GM18951 (cell line): ENCODE data around the gene SMC1B.
"Not testable (repeated sequence)": the region's sequence is repeated elsewhere in the genome, so short reads cannot be mapped to it uniquely, and the experiment has no call there.

ENCODE experiments used
- POLR2A ChIP-seq: IDR thresholded peaks from 4 replicates; pipeline ENCODE4 v1.6.1; 2011; ENCODE audit warnings: mild to moderate bottlenecking; ENCODE audit not compliant: insufficient read length, insufficient read depth; ENCODE audit errors: extremely low read depth
- in situ Hi-C: fragments of 300-500 bp; cut with MboI; formaldehyde crosslinking; loops from one replicate; pipeline ENCODE4 v1.12.0; 2022; ENCODE audit warnings: low sequenced_read_pairs, mixed read lengths, inconsistent platforms; ENCODE audit not compliant: unreplicated experiment

SMC1B gene

GRCh38 chr22:45338795-45339194, 74.6 kb downstream of the SMC1B start:
- TF ChIP-seq POLR2A: no peak
- in situ Hi-C loops: no loop called here

DNA sequence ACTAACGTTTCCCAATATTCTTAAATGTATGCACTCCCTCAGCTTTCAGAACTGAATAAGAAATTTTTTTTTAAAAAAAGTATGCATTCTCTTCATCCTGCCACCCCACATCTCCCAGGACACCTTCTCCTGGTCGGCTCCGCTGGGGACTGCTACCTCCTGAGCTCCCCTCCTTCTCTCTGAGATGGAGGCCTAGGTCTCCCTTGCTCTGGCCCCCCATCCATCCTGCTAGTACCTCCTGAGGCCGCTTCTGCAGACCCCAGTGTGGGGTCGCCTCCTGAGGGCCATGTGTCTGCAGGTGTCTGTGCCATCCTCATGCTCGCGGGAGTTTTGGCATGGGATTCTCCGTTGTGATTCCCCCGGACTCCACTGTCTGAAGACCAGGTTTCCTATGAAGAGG, 75.9 kb downstream of the SMC1B start:
- TF ChIP-seq POLR2A: no peak
- in situ Hi-C loops: no loop called here

GRCh38 chr22:45336971-45337431, 76.4 kb downstream of the SMC1B start:
- TF ChIP-seq POLR2A: no peak
- in situ Hi-C loops: no loop called here

DNA sequence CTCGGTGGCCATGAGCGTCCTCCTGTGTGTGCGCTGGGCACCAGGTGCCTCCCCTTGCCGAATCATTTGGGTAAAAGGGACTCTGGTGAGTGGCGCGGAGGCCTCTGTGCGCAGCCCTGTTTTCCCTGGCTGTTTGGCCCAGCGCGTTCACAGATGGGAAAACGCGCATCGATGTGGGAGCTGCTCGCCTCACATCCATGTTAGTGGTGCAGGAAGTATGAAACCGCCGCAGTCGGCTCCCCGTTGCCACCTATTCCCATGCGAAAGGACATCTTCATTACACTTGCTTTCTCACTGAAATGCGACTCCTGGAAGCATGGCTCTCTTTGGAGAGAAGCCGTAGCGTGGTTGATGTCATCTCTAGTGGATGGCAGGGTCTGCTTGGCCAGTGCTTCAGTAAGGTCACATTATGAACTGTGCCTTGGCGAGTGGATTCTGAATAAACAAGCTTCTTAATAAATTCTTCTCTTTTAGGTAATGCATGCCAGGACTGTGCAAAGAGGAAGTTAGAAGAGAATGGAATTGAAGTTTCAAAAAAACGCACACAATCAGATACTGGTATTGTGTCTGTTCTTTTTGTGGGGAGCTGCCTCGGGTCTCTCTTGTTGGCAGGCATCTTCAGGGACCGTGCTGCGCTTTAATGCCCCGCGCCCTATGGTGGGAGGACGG, 77.4 kb downstream of the SMC1B start:
- TF ChIP-seq POLR2A: no peak
- in situ Hi-C loops: no loop called here

GRCh38 chr22:45335021-45335818, 78.2 kb downstream of the SMC1B start:
- TF ChIP-seq POLR2A: no peak
- in situ Hi-C loops: no loop called here

- in situ Hi-C loops: no loop called here
- TF ChIP-seq POLR2A: no peak
Observed at GRCh38 chr22:45334528-45334927, 78.9 kb downstream of the SMC1B start.

- in situ Hi-C loops: no loop called here
- TF ChIP-seq POLR2A: no peak
Observed at GRCh38 chr22:45334068-45334467, 79.3 kb downstream of the SMC1B start.

DNA sequence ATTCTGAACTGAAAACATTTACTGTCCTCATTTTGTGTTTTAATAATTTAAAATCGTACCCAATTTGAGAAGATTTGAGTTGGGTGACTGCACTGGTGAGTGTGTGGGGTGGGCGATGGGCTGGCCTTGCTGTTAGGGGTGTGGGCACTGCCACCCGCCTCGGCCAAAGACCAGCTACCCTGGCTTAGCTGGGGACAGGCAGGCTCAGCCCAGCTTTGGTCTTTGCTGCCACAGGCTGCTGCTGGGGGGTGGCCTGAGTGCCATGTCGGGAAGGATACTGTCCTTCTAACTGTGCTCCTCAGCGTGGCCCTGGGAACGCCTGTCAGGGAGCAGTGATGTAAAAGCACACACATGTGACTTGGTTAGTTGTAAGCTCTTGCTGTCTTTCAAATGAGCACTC, 81.4 kb downstream of the SMC1B start:
- in situ Hi-C loops: no loop called here

GRCh38 chr22:45331486-45331885, 81.9 kb downstream of the SMC1B start:
- no peak for TF ChIP-seq POLR2A
- in situ Hi-C loops: no loop called here

More for the DNA sequence above, 81.4 kb downstream of the SMC1B start:
- TF ChIP-seq POLR2A: no peak

GRCh38 chr22:45330548-45330947, 82.9 kb downstream of the SMC1B start:
- in situ Hi-C loops: no loop called here
- no peak for TF ChIP-seq POLR2A

GRCh38 chr22:45329530-45329936, 83.9 kb downstream of the SMC1B start:
- no peak for TF ChIP-seq POLR2A
- in situ Hi-C loops: no loop called here

- in situ Hi-C loops: no loop called here
Observed at GRCh38 chr22:45328822-45329529, 84.4 kb downstream of the SMC1B start.

GRCh38 chr22:45328261-45328660, 85.1 kb downstream of the SMC1B start:
- in situ Hi-C loops: not testable (repeated sequence)

More at GRCh38 chr22:45328822-45329529, 84.4 kb downstream of the SMC1B start:
- no peak for TF ChIP-seq POLR2A
